ENCODE data around the gene CMSS1. TPM values are rescaled to one million over a fixed set of nuclear protein-coding genes. Genes with fewer than 3 reads are reported as not detected.

Gene CMSS1
- total RNA-seq, 1 experiment from 2014 or later, result 64.1 TPM

DNA sequence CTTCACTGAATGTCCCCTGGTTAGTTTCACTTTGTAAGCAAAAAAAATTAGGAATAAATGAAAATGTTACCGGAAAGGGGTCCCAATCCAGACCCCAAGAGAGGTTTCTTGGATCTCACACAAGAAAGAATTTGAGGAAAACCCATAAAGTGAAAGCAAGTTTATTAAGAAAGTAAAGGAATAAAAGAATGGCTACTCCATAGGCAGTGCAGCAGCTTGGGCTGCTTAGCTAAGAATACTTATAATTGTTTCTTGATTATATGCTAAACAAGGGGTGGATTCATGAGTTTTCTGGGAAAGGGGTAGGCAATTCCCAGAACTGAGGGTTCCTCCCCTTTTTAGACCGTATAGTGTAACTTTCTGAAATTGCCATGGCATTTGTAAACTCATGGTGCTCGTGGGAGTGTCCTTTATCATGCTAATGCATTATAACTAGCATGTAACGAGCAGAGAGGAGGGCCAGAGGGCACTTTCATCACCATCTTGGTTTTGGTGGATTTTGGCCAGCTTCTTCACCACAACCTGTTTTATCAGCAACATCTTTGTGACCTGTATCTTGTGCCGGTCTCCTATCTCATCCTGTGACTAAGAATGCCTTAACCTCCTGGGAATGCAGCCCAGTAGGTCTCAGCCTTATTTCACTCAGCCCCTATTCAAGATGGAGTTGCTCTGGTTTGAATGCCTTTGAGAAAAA is 41.0 kb upstream of the CMSS1 start:
- Histone ChIP-seq H3K4me2 (ENCODE audit: low read length) (no peak overlapping the region), H3K9ac (ENCODE audit: low read length) (no peak overlapping the region), H3K27me3 (ENCODE audit: insufficient read depth, low read length) (peaks cover 59% of the 10 kb centered on the region), H2AFZ (ENCODE audit: low read depth, low read length, poor library complexity, severe bottlenecking) (no peak overlapping the region), H3K36me3 (ENCODE audit: control insufficient read depth in 1 of 2, insufficient read depth in 2 of 2, low read length in 2 of 2) (no peaks in the 10 kb centered on the region), H4K20me1 (ENCODE audit: insufficient read depth) (no peaks in the 10 kb centered on the region), H3K79me2 (ENCODE audit: insufficient read depth, low read length) (no peaks in the 10 kb centered on the region), H3K4me3 (replicated peaks in 1 of 2; ENCODE audit: low read depth in 1 of 2, low read length in 2 of 2) (no peak overlapping the region), H3K9me2 (ENCODE audit: insufficient read depth) (no peaks in the 10 kb centered on the region), H3K9me3 (ENCODE audit: control insufficient read depth in 1 of 2, insufficient read depth in 1 of 2, low read depth in 1 of 2, low read length in 2 of 2) (no peaks in the 10 kb centered on the region), H3K27ac (ENCODE audit: low read depth, low read length) (no peak overlapping the region), H3K4me1 (ENCODE audit: control insufficient read depth in 1 of 2, insufficient read depth in 2 of 2, low read length in 2 of 2) (no peaks in the 10 kb centered on the region)
- no peak for DNase-seq (ENCODE audit: low read depth, low spot score)
- CTCF ChIA-PET, result no interaction called here
- TF ChIP-seq CBX3 (IDR thresholded peaks at IDR 0.05; ENCODE audit: low read depth) (no peak), TCF7L2 (IDR thresholded peaks at IDR 0.05; ENCODE audit: borderline replicate concordance, extremely low read depth, insufficient read depth, insufficient read length) (no peak), JUND (IDR thresholded peaks at IDR 0.05) (no peak), EZH2phosphoT487 (IDR thresholded peaks at IDR 0.05; ENCODE audit: borderline replicate concordance) (no peak), POLR2AphosphoS5 (IDR thresholded peaks at IDR 0.05; ENCODE audit: low read depth, low read length) (no peak), ELF1 (IDR thresholded peaks at IDR 0.05; ENCODE audit: borderline replicate concordance, low read depth) (no peak), CEBPB (IDR thresholded peaks at IDR 0.05; ENCODE audit: low read depth) (no peak), SP1 (IDR thresholded peaks at IDR 0.05; ENCODE audit: low read depth) (no peak), EZH2 (IDR thresholded peaks at IDR 0.05) (no peak), RAD21 (IDR thresholded peaks at IDR 0.05; ENCODE audit: low read depth) (no peak), POLR2A (IDR thresholded peaks at IDR 0.05; ENCODE audit: borderline replicate concordance, extremely low read depth, insufficient read depth, insufficient read length) (no peak), FOSL1 (IDR thresholded peaks at IDR 0.05; ENCODE audit: low read depth) (no peak), SRF (IDR thresholded peaks at IDR 0.05; ENCODE audit: low read depth) (no peak), ZNF274 (IDR thresholded peaks at IDR 0.05; ENCODE audit: low read depth, low read length) (no peak), SIN3A (IDR thresholded peaks at IDR 0.05; ENCODE audit: low read depth) (no peak)
- TF ChIP-seq, protein P1, sequence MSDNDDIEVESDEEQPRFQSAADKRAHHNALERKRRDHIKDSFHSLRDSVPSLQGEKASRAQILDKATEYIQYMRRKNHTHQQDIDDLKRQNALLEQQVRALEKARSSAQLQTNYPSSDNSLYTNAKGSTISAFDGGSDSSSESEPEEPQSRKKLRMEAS (IDR thresholded peaks at IDR 0.05), result no peak
- TF ChIP-seq, protein P2, sequence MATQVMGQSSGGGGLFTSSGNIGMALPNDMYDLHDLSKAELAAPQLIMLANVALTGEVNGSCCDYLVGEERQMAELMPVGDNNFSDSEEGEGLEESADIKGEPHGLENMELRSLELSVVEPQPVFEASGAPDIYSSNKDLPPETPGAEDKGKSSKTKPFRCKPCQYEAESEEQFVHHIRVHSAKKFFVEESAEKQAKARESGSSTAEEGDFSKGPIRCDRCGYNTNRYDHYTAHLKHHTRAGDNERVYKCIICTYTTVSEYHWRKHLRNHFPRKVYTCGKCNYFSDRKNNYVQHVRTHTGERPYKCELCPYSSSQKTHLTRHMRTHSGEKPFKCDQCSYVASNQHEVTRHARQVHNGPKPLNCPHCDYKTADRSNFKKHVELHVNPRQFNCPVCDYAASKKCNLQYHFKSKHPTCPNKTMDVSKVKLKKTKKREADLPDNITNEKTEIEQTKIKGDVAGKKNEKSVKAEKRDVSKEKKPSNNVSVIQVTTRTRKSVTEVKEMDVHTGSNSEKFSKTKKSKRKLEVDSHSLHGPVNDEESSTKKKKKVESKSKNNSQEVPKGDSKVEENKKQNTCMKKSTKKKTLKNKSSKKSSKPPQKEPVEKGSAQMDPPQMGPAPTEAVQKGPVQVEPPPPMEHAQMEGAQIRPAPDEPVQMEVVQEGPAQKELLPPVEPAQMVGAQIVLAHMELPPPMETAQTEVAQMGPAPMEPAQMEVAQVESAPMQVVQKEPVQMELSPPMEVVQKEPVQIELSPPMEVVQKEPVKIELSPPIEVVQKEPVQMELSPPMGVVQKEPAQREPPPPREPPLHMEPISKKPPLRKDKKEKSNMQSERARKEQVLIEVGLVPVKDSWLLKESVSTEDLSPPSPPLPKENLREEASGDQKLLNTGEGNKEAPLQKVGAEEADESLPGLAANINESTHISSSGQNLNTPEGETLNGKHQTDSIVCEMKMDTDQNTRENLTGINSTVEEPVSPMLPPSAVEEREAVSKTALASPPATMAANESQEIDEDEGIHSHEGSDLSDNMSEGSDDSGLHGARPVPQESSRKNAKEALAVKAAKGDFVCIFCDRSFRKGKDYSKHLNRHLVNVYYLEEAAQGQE (IDR thresholded peaks at IDR 0.05; ENCODE audit: low read depth), result no peak
- TF ChIP-seq, protein P3, sequence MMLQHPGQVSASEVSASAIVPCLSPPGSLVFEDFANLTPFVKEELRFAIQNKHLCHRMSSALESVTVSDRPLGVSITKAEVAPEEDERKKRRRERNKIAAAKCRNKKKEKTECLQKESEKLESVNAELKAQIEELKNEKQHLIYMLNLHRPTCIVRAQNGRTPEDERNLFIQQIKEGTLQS (IDR thresholded peaks at IDR 0.05), result no peak
- TF ChIP-seq, protein P4, sequence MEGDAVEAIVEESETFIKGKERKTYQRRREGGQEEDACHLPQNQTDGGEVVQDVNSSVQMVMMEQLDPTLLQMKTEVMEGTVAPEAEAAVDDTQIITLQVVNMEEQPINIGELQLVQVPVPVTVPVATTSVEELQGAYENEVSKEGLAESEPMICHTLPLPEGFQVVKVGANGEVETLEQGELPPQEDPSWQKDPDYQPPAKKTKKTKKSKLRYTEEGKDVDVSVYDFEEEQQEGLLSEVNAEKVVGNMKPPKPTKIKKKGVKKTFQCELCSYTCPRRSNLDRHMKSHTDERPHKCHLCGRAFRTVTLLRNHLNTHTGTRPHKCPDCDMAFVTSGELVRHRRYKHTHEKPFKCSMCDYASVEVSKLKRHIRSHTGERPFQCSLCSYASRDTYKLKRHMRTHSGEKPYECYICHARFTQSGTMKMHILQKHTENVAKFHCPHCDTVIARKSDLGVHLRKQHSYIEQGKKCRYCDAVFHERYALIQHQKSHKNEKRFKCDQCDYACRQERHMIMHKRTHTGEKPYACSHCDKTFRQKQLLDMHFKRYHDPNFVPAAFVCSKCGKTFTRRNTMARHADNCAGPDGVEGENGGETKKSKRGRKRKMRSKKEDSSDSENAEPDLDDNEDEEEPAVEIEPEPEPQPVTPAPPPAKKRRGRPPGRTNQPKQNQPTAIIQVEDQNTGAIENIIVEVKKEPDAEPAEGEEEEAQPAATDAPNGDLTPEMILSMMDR (IDR thresholded peaks at IDR 0.05 in 2 of 3, conservative IDR thresholded peaks at IDR 0.05 in 1 of 3; ENCODE audit: borderline replicate concordance in 1 of 3, insufficient read depth in 1 of 3, low read depth in 2 of 3, low read length in 2 of 3), result no peak
- TF ChIP-seq, protein P5, sequence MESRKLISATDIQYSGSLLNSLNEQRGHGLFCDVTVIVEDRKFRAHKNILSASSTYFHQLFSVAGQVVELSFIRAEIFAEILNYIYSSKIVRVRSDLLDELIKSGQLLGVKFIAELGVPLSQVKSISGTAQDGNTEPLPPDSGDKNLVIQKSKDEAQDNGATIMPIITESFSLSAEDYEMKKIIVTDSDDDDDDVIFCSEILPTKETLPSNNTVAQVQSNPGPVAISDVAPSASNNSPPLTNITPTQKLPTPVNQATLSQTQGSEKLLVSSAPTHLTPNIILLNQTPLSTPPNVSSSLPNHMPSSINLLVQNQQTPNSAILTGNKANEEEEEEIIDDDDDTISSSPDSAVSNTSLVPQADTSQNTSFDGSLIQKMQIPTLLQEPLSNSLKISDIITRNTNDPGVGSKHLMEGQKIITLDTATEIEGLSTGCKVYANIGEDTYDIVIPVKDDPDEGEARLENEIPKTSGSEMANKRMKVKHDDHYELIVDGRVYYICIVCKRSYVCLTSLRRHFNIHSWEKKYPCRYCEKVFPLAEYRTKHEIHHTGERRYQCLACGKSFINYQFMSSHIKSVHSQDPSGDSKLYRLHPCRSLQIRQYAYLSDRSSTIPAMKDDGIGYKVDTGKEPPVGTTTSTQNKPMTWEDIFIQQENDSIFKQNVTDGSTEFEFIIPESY (IDR thresholded peaks at IDR 0.05; ENCODE audit: extremely low read depth, insufficient replicate concordance, low read length), result no peak
- intact Hi-C loops (cut with micrococcal nuclease), result no loop called here
- POLR2A ChIA-PET, result no interaction called here
- ATAC-seq, result no peak
- RAD21 ChIA-PET (ENCODE audit: low non-redundant PET in 1 of 2, low total read pairs in 2 of 2, uncharacterized antibody in 2 of 2, unreplicated experiment in 2 of 2), result no interaction called here
- BruUV-seq (replicated peaks), result no TSS peak
